Epithelial cell of esophagus (primary cell): ENCODE results near the gene TNFAIP2.
A peak's percentile ranks its signal among the peaks of the same experiment; 100 is the strongest.

ENCODE experiments used
- DNase-seq: peaks from one replicate; pipeline ENCODE4 v3.0.0; 2010; ENCODE audit warnings: low read depth
- H3K4me3 ChIP-seq: 2 replicates; pipeline ENCODE4 v1.5.1; 2011; ENCODE audit warnings: mild to moderate bottlenecking, low read length, control low read depth
- CTCF ChIP-seq: IDR thresholded peaks from 2 replicates; pipeline ENCODE4 v1.5.1; 2011; ENCODE audit warnings: low read depth, mild to moderate bottlenecking, low read length, control low read depth, inconsistent platforms; ENCODE audit not compliant: insufficient read depth; ENCODE audit errors: missing control alignments

TNFAIP2 gene

DNA sequence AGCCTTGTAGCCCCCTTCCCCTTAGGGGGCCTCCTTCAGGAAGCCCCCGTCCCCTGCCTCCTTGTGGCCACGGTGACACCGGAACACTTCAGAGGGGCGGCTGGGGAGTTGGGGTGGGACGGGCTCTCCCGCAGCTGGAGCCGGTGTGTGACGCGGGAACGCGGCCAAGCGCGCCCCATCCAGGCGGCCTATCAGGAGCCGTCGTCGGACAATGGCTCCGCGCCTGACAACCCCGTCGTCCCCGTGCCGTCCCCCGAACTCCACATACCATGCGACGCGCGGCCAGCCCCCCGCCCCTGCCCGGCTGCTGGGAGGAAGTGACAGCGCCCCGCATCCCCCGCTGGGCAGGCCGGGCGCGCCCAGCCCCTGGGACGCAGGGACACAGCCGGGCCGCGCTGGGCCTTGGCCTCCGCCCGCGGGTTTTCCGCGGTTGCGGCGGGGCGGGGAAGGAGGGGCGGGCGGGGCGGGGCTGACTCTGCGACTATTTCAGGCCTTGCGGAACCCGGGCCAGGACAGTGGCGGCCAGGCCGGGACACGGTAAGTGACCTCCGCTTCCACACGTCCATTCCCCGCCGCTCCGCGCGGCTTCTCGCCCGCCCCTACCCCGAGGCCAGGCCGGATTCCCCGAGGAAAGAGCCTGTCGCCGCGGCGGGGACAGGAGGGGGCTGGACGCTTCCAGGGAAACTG, at the start of gene TNFAIP2:
Gene TNFAIP2, plus strand, starts transcription at position 515 of the 687 bp plus-strand sequence. CDS start 2,997 bp downstream, outside the sequence.
- TF ChIP-seq CTCF, result no peak
- no peak for DNase-seq
- H3K4me3 ChIP-seq, result no peak within 1 kb of the TSS

DNA sequence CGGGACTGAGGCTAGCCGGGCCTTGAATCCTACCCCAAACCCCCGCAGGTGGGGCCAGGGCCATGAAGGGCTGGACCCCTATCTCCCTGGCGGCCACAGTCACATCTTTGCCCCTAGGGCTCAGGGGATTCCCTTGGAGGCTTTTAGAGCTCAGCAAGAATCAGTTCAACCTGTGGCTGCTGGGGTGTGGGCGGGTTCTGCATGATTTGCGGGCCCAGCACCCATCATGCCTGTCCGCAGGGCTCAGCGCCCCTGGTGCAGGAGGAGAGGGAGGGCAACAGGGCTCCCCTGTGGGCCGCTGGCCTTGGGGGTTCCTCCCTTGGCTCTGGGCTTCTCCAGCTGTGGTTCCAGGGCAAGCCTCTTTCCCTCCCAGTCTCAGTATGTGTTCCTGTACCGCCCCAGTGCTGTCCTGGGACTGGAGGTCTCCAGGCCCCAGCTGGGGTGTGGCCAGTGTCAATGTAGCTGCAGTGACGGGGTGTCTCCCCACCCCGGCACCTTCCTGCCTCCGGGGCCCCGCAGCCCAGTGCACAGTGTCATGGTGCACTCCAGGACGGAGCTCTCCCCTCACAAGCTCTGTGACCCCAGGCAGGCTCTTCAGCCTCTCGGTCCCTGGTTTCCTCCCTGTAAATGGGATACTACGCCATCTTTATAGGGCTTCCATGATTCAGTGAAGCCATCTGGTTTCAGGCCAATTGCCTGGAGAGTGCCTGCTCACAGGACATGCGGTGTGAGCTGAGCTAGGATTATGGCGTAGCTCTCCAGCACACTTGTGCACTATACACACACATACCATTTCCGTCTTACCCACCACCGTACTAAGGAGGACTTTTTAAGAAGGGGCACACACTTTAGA, 49.2 kb upstream of the TNFAIP2 start:
- DNase-seq, result no peak
- no peak for TF ChIP-seq CTCF
- H3K4me3 ChIP-seq, result no peak overlapping the region

DNA sequence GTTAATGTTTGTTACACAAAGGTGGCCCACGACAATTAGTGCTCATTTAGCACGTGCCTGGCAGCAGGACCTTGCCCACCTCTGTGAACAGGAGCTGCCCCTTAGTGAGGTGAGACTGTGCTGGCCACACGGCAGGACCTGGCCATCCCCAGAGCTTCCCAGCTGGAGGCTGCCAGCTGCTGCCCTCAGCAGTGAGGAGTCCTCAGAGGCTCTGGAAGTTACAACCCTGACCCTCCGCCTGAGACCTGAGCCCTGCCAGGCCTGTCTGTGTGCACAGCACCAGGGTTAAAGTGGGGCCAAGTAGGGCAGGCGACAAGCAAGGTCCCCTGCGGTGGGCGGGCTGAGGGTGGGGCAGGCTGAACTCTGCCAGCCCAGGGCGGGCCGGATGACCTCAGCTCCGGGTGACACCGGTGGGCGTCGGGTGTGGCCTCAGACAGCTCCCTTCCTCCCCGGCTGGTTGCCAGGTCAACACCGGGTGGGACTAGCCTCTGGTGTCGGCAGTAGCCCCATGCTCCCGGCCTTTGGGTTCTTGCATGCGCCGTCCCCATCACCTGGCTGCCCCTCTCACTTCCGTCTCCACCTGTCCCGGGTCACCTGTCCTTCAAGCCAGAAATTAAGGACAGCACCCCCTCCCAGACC, 48.4 kb upstream of the TNFAIP2 start:
- peak overlapping the region; percentile 34 for H3K4me3 ChIP-seq
- no peak for DNase-seq
- TF ChIP-seq CTCF, result no peak

- TF ChIP-seq CTCF, result peak; percentile 93
- DNase-seq, result peak; percentile 85
- H3K4me3 ChIP-seq, result no peak overlapping the region
These were observed 44.9 kb upstream of the TNFAIP2 start for GRCh38 chr14:103078420-103078749.

DNA sequence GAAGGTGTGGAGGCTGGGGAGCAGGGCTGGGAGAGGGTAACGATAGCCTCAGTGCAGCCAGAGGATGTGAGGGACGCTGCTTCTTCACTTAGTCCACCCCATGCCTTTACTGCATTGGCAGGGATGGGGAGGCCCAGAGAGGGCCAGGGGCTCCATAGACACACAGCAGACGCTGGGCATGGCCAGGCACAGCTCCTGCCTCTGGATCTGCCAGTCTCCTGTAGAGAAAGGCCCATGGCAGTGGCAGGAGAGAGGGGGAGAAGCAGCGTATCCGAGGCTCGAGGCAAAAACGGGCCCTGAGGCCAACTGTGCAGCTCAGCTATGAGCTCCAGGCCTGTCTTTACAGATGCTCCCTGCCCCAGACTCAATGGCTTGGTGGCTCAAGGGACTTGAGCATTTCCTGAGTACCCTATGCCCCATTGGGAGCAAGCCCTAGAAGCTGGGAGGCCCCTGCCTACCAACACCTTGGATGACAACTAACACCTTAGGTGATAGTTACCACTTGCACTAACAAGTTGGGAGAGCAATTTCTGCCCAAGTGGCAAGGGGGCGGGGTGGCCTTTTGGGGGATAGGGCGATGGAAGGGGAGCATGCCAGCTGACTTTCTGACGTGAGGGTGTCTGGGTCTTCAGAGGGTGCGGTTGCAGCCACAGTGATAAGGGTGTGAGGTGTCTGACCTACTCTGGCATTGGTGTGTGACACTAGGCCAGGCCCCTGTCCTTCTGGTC, 44.2 kb upstream of the TNFAIP2 start:
- DNase-seq, result no peak
- no peak for TF ChIP-seq CTCF
- no peak overlapping the region for H3K4me3 ChIP-seq

DNA sequence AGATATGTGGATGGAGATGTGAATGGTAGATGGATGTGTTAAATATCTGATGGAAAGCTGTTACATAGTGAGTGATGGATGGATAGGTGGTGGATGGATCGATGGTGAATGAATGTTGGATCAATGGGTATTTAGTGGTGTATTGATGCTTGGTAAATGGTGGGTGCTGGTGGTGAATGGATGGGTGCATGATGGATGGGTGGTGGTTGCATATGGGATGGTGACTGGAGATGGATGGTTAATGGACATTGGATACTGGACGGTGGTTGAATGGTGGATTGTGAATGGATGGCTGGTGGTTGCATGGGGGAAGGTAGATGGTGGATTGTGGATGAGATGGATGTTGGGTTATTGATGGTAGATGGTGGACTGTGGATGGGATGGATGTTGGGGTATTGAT, 41.3 kb upstream of the TNFAIP2 start:
- DNase-seq, result no peak
- no peak for TF ChIP-seq CTCF
- H3K4me3 ChIP-seq, result no peak overlapping the region
